ENCODE data around the gene POTEJ.
"Not testable (repeated sequence)": the region's sequence is repeated elsewhere in the genome, so short reads cannot be mapped to it uniquely, and the experiment has no call there.

Gene POTEJ

DNA sequence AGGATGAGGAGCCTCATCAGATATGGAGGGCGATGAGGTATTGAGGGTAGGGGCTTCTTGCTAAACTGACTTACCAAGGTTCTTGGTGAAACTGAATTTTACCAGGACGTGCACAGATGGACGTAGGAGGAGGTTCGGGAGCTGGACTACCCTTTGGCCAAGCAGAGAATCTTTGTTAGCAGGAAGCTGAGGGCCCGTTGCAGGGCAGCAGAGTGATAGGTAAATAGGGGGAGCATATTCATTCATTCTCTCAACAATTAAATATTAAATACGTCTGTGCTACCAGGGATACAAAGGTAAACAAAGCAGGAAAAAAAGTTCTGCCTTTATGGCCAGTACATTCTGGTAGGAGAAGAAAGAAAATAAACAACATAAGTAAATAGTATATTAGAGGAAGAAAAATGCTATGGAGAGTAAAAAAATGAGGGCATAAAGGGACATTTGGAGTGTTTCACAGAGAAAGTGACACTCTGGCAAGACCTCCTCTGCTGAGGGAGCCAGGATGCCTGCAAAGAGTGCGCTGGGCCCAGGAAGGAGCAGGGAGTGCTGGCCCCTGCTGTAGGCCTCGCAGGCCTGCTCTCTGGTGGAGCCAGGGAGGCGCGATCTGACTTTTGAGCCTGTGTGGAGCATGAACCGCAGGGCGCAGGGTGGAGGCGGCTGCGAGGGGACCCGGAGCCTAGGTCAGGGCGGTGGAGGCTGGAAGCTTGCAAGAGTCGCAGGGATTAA lies 2.8 kb upstream of the POTEJ start:
- not testable (repeated sequence) for DNase-seq

DNA sequence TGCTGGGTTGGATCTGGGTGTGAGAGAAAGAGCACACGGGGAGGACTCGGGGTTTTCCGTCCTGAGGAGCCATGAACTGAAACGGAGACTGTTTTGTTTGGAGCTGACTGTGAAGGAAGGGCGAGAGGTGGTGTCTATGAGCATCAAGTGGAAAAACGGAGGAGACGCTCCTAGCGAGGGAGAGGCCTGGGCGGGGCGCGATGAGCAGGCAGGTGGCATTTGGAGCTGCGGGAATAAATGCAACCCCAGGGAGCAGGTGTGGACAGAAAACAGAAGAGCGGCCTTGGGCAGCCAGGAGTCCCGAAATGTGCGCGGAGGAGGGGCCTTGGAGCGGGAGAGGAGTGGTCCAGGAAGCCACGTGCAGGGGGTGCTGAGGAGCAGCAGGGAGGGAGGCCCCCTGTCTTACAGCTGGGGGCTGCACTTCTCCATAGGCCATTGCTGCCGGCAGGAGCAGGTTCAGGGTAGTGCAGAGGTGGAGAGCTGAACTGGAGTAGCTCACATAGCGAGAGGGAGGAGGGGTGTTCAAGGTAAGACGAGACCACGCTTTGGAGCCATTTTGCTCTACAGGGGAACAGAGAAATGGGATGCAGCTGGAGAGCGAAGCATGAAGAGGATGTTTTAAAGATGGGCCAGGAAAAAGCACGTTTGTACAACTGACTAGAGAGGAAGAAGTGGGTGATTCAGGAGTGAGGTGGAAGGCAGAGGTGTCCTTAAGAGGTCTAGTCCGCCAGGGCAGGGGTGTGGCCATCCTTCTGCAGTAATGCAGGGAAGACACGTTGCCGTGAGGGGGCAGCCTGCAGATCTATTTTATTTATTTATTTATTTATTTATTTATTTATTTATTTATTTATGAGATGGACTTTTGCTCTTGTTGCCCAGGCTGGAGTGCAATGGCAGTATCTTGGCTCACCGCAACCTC lies 2.0 kb upstream of the POTEJ start:
- DNase-seq = not testable (repeated sequence)

DNA sequence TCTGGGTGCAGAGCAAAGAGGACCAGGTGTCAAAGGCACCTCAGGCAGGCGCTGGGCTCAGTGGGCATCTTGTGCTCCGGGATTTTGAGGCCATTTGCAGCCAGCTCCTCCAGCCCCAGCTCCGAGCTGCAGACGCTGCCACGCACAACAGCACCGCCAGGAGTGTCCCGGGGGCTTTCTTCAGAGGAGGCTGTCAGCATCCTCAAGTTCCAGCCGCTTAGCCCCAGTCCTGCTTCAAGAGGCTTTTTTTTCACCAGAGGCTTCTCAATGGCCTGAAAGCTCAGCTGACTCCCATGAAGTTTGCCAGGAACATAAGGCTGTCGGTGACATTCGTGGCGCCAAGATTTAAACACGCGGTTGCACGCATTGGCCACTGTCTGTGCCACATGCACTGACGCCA lies 754 bp upstream of the POTEJ start:
- DNase-seq = not testable (repeated sequence)

DNA sequence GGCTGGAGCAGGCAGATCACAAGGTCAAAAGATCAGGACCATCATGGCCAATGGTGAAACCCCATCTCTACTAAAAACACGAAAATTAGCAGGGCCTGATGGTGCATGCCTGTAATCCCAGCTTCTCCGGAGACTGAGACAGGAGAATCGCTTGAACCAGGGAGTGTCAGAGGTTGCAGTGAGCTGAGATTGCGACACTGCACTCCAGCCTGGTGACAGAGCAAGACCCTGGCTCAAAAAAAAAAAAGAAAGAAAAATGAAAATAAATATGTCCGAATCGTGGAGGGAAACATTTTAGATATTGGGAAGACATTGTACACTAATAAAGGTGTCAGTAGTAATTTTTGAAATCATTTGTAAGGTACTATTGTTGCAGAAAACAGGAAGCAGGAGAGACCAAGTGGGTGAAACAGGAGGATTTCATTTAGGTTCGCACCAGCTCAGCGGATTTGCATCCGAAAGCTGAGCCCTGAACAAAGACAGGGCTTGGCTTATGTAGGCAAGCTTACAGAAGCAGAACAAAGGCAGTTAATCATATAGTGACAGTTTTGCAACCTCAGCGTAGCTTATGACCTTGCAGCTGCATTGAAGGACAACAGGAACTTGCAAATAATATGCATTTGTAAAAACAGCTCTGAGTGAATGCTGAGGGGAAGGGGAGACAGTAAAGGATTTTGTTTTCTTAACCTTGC lies 17.7 kb downstream of the POTEJ start:
- not testable (repeated sequence) for DNase-seq

DNA sequence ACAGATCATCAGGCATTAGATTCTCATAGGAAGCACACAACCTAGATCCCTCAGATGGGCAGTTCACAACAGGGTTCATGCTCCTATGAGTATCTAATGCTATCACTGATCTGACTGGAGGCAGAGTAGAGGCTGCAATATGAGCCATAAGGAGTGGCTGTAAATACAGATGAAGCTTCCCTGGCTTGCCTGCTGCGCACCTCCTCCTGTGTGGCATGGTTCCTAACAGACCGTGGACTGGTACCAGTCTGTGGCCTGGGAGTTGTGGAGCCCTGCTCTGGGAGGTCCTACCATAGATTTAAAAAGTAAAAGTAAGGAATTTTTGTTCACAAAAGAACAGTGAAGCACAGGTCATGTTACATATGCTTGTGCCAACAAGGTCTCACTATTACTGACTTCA lies 27.7 kb downstream of the POTEJ start:
- not testable (repeated sequence) for DNase-seq

DNA sequence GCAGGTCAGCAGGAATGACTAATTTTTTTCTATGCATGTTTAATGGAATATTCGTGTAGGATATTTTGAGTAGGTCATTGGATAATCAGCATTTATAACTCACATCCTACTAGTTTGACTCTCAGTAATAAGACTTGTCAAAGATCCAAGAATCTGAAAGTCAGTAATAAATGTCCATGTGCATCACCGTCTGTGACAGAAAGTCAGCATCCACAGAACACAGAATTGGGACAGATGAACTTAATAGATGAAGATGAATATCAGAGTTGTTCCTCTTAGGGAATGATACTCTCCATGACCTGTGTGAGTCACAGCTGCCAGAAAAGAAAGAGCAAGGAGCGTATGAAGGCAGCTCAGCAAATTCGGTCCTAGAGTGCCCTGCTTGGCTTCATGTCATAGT lies 30.4 kb downstream of the POTEJ start:
- DNase-seq = not testable (repeated sequence)

DNA sequence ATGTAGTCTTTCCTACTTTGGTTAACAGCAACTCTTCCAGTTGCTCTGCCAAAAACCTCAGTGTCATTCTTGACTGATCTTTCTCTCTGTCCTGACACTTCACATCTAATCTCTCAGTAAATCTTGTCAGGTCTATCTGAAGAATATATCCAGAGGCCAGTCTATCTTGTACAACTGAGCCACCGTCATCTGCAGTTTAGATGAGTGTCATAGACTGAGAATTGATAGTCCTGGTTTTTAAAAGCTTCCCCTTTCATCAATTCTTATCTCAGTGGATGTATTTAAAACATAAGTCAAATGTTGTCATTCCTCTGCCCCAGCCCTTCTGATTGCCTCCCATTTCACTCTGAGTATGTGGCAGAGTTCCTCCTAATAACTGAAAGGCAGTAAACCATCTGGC lies 38.0 kb downstream of the POTEJ start:
- DNase-seq = not testable (repeated sequence)

DNA sequence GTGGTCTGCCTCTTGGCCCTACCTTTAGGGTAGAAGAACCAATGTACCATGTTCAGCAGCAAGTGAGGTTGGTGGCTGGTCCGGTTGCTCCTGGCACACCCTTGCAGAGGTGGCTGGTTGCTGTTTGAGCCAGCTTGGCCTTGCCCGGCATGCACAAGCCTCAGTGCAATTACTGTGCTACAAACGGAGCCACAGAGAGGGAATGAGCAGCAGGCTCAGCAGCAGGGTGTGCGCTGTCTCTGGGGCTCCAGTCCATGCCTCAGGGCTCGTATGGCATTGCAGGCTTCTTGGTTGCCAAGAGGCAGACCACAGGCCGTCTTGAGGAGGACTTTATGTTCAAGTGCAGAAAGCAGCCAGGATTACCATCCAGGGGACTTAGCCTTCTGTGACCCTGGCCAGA lies 53.3 kb downstream of the POTEJ start:
- DNase-seq = not testable (repeated sequence)

DNA sequence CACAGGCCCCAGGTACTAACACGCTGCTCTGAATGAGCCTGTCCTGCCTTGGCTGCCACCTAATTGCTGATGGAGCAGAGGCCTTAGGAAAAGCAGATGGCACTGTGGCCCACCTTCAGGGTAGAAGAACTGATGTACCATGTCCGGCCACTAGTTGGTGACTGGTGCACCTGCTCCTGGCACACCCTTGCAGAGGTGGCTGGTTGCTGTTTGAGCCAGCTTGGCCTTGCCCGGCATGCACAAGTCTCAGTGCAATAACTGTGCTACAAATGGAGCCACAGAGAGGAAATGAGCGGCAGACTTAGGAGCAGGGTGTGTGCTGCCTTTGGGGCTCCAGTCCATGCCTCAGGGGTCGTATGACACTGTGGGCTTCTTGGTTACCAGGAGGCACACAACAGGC lies 54.4 kb downstream of the POTEJ start:
- not testable (repeated sequence) for DNase-seq

DNA sequence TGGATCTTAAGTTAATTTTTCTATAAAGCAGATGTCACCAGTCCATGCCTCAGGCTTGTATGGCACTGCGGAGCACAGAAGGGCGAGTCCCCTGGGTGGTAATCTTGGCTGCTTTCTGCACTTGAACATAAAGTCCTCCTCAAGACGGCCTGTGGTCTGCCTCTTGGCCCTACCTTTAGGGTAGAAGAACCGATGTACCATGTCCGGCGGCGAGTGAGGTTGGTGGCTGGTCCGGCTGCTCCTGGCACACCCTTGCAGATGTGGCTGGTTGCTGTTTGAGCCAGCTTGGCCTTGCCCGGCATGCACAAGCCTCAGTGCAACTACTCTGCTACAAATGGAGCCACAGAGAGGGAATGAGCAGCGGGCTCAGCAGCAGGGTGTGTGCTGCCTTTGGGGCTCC lies 56.3 kb downstream of the POTEJ start:
- DNase-seq = not testable (repeated sequence)

DNA sequence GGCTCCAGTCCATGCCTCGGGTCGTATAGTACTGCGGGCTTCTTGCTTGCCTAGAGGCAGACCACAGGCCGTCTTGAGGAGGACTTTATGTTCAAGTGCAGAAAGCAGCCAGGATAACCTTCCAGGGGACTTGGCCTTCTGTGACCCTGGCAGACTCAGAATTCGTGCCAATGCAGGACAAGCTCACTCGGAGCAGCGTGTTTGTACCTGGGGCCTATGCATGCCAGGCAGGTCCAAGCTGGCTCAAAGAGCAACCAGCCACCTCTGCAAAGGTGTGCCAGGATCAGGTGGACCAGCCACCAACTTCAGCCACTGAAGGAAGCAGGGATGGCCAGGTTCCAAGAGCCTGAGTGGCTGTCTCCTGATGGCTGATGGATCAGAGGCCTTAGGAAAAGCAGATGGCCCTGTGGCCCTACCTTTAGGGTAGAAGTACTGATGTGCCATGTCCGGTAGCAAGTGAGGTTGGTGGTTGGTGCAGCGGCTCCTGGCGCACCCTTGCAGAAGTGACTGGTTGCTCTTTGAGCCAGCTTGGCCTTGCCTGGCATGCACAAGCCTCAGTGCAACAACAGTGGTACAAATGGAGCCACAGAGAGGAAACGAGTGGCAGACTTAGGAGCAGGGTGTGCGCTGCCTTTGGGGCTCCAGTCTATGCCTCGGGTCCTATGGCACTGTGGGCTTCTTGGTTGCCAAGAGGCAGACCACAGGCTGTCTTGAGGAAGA lies 58.9 kb downstream of the POTEJ start:
- DNase-seq = not testable (repeated sequence)

DNA sequence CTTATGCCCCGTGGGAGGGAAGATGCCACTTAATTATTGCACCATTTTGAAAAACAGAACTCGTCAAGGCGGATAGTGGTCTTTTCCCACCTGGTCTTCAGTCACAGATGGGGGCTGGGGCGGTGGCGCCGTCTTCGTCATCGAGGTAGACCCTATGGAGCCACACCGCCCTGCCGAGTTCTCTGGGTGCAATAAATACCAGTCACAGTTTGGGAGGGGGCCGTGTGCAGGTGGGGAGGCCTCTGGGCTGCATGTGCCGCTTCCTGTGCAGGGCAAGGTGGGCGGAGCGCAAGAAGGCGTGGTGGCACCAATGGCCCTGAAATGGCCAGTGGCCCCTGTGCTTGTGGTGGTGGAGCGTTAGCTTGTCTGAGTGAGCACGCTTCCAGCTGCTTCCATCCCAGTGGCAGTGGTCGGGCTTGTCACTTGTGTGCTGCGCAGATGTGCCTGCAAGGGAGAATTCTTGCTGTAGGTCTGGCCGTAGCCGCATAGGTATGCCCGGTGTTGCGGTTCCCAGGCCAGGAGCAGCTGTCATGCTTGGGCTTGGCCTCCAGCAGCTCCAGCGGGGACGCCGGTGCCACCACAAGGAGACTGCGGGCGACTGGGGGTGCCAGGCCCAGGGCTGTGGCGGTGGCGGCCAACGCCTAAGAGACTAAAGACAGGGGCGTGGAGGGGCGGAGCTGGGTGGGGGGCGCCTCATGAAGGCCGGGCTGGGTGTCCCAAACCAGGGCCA lies 81.0 kb downstream of the POTEJ start:
- DNase-seq = not testable (repeated sequence)

DNA sequence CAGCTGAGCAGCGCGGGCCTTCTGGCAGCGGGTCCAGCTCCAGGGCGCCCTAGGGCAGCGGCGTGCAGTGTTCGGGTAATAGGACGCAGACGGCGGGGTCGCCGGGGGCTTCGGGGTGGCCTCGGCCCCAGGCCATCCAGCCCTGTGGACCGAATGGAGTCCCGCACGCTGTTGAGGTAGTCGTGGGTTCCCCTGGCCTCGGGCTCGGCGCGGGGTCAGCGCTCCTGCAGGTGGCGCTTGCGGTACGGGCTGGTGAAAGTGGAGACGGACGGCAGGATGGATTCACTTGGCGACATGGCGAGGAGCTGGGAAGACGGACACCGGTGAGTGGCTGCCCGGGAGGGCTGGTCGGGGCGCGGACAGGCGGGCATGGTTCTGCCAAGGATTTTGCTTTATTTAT lies 82.2 kb downstream of the POTEJ start:
- peak; percentile 36 for DNase-seq

DNA sequence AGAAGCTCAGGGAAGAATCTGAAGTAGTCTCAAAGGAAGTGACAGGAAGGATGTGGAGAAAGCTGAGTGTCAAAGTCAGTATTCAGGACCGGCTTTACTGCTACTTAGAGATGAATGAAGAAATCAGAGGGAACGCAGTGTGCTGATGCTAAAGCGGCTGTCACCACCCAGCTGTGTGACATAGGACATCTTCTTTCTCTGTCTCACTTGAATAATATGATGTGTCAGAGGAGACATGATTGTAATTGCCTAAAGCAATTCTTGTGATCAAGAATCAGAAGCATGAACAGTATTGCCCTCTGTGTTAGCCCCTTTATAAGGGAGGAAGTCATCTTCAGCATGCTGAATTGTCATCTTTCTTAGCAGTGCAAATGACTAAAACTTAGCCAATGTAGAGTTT lies 92.0 kb downstream of the POTEJ start:
- DNase-seq = not testable (repeated sequence)

All from hematopoietic multipotent progenitor cell treated with erythropoietin and hydrocortisone succinate and interleukin-3 and kit ligand, for 6 days (in vitro differentiated cells).